Naive thymus-derived CD8-positive, alpha-beta T cell (primary cell): ENCODE measurements around the gene C20orf204. TPM values are rescaled to one million over a fixed set of nuclear protein-coding genes. Genes with fewer than 3 reads are reported as not detected.
"Not testable (repeated sequence)": the region's sequence is repeated elsewhere in the genome, so short reads cannot be mapped to it uniquely, and the experiment has no call there.

Source experiments
- ATAC-seq, 2 donors: fragments of 150-1000 bp; cut with Tn5 transposase in 1 of 2; sonication (Bioruptor Pico), chemical (Tn5 transposase) in 1 of 2; 1 replicate in 1 of 2; 2 replicates in 1 of 2; pipeline ENCODE4 v1.10.0; 2021; ENCODE audit warnings: mild to moderate bottlenecking in 2 of 2, moderate library complexity in 2 of 2
- POLR2A ChIA-PET: fragments of 350-600 bp; sonication (Branson Sonifier 250); formaldehyde crosslinking; loops from one replicate; lab custom pipeline; 2021; ENCODE audit warnings: antibody characterized with exemption; lab: Charles Lee
- DNase-seq, 10 donors: peaks; one replicate each; pipeline versions ENCODE4 v3.0.0 to v3.0.0-alpha.2; 2020 to 2022
- H3K27ac Mint-ChIP-seq, 10 donors: one replicate each; pipeline ENCODE4 v1.8.0; 2020 to 2022; ENCODE audit warnings: mild to moderate bottlenecking in 10 of 10, mixed read lengths in 10 of 10, moderate library complexity in 4 of 10, inconsistent platforms in 1 of 10
- H3K27me3 Mint-ChIP-seq, 5 donors: one replicate each; pipeline ENCODE4 v1.8.0; 2021 to 2022; ENCODE audit warnings: mixed read lengths in 5 of 5
- H3K36me3 Mint-ChIP-seq, 3 donors: one replicate each; pipeline ENCODE4 v1.8.0; 2020 to 2022; ENCODE audit warnings: mixed read lengths in 3 of 3, mild to moderate bottlenecking in 2 of 3, inconsistent platforms in 1 of 3
- H3K4me1 Mint-ChIP-seq, 4 donors: one replicate each; pipeline ENCODE4 v1.8.0; 2021 to 2022; ENCODE audit warnings: mixed read lengths in 4 of 4
- H3K4me3 Mint-ChIP-seq, 10 donors: one replicate each; pipeline ENCODE4 v1.8.0; 2020 to 2022; ENCODE audit warnings: mild to moderate bottlenecking in 10 of 10, mixed read lengths in 10 of 10, moderate library complexity in 6 of 10, inconsistent platforms in 1 of 10
- H3K9me3 Mint-ChIP-seq, 9 donors: one replicate each; pipeline ENCODE4 v1.8.0; 2020 to 2022; ENCODE audit warnings: mixed read lengths in 9 of 9, mild to moderate bottlenecking in 3 of 9, inconsistent platforms in 1 of 9, moderate library complexity in 1 of 9
- polyA plus RNA-seq, 3 donors: library from polyadenylated mRNA; unstranded; fragments of 300-500 nt; fragmentation: Illumina TruSeq; gene quantifications; one replicate each; pipeline ENCODE4 v1.2.3, GENCODE V29; 2021
- total RNA-seq, 8 experiments: library from RNA in 2 of 8; stranded (reverse) in 2 of 8; gene quantifications; one replicate each; pipeline ENCODE4 v1.2.3 and lab custom pipeline; 2021 to 2026

C20orf204 gene
- total and polyA plus RNA-seq, 5 experiments from 2014 or later = 0.54 to 5.8 (median 5.6) TPM; not detected in 2

DNA sequence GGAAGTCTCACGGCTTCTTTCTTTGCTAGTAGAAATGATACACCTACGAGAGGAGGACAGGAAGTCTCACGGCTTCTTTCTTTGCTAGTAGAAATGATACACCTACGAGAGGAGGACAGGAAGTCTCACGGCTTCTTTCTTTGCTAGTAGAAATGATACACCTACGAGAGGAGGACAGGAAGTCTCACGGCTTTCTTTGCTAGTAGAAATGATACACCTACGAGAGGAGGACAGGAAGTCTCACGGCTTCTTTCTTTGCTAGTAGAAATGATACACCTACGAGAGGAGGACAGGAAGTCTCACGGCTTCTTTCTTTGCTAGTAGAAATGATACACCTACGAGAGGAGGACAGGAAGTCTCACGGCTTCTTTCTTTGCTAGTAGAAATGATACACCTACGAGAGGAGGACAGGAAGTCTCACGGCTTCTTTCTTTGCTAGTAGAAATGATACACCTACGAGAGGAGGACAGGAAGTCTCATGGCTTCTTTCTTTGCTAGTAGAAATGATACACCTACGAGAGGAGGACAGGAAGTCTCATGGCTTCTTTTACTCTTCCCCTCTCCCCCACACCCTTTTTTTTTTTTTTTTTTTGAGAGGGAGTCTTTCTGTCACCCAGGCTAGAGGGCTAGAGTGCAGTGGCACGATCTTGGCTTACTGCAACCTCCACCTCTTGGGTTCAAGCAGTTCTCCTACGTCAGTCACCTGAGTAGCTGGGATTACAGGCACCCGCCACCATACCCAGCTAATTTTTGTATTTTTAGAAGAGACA is 23.4 kb upstream of the C20orf204 start:
- not testable (repeated sequence) for H3K27me3 Mint-ChIP-seq
- POLR2A ChIA-PET = interaction anchor here (0.7 kb wide), 1 partner anchor 271 kb away, joined by 5 read pairs; no protein-coding TSS in a partner anchor
- DNase-seq (peak in 4 of 10 donors; percentile 17 to 51 (median 46)), ATAC-seq (peak in 1 of 2 donors; percentile 88)
- H3K9me3 Mint-ChIP-seq = peaks cover 0 to 56% (median 5%) of the 10 kb centered on the region in 9 donors
- H3K27ac Mint-ChIP-seq = peak overlapping the region in 9 of 10 donors; percentile 11 to 96 (median 63)
- H3K4me1 Mint-ChIP-seq = peaks cover 13 to 65% (median 31%) of the 10 kb centered on the region in 4 donors
- peak overlapping the region in 7 of 10 donors; percentile 13 to 52 (median 30) for H3K4me3 Mint-ChIP-seq
- peaks cover 24 to 67% (median 48%) of the 10 kb centered on the region in 3 donors for H3K36me3 Mint-ChIP-seq

GRCh38 chr20:64015635-64016034 is 20.3 kb upstream of the C20orf204 start:
- peaks cover 0 to 27% (median 0%) of the 10 kb centered on the region in 9 donors for H3K9me3 Mint-ChIP-seq
- ATAC-seq (no peak), DNase-seq (no peak)
- POLR2A ChIA-PET = interaction anchor here (0.6 kb wide), 1 partner anchor 25 kb away, joined by 3 read pairs; no protein-coding TSS in a partner anchor
- H3K27ac Mint-ChIP-seq = peak overlapping the region in 5 of 10 donors; percentile 14 to 88 (median 58)
- H3K4me1 Mint-ChIP-seq = peaks cover 13 to 45% (median 28%) of the 10 kb centered on the region in 4 donors
- H3K4me3 Mint-ChIP-seq = no peak overlapping the region
- no peaks in the 10 kb centered on the region for H3K27me3 Mint-ChIP-seq
- peaks cover 17 to 59% (median 51%) of the 10 kb centered on the region in 3 donors for H3K36me3 Mint-ChIP-seq

DNA sequence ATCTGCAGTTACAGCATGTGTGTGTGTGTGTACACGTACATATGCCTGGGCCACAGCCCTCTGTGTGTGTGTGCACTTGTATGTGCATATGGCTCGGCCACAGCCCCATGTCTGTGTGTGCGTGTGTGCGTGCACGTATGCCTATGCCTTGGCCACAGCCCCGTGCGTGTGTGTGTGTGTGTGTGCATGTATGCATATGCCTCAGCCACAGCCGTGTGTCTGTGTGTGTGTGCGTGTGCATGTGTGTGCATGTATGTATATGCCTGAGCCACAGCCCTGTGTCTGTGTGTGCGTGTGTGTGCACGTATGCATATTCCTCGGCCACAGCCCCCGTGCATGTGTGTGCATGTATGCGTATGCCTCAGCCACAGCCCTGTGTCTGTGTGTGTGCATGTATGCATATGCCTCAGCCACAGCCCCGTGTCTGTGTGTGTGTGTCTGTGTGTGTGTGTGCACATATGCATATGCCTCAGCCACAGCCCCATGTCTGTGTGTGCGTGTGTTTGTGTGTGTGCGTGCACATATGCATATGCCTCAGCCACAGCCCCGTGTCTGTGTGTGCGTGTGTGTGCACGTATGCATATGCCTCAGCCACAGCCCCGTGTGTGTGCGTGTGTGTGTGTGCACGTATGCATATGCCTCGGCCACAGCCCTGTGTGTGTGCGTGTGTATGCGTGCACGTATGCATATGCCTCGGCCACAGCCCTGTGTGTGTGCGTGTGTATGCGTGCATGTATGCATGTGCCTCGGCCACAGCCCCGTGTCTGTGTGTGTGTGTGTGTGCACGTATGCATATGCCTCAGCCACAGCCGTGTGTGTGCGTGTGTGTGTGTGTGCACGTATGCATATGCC is 14.6 kb upstream of the C20orf204 start:
- H3K9me3 Mint-ChIP-seq = peaks cover 0 to 3% (median 0%) of the 10 kb centered on the region in 9 donors
- no peak for ATAC-seq
- DNase-seq = no peak
- H3K36me3 Mint-ChIP-seq = peaks cover 12 to 71% (median 48%) of the 10 kb centered on the region in 3 donors
- H3K27me3 Mint-ChIP-seq = no peaks in the 10 kb centered on the region
- H3K4me3 Mint-ChIP-seq = no peak overlapping the region
- POLR2A ChIA-PET = no interaction called here
- H3K27ac Mint-ChIP-seq = peak overlapping the region in 2 of 10 donors; percentile 60 to 77
- H3K4me1 Mint-ChIP-seq = peaks cover 0 to 19% (median 9%) of the 10 kb centered on the region in 4 donors

DNA sequence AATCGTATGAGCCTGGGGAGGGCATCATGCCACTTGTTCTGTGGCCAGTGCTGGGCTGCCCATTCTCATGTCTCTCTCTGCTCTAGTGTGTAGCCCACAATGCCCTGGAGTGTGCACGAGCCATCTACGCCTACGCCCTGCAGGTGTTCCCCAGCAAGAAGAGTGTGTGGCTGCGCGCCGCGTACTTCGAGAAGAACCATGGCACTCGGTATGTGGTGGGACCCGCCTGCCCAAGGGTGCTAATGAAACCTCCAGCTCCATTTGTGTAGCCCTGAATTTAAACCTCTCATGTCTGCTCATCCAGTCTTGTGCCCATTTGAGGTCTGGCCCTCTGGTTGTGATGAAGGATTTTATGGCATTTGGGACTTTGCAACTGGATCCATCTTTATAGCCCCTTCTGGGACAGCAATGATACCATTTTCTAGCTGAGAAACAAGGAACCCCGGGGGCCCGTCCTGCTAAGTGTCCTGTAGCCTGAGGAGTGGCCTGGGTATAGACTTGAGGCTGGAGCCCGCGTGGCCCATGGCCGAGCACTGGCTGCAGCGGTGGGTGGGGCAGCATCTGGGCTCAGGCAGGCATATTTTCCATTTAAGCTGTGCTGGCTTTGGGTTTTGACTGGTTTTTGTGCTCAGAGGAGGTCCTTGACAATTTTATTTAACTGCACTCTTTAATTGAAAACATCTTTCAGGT is 13.2 kb upstream of the C20orf204 start:
- POLR2A ChIA-PET = interaction anchor here (0.5 to 1.4 kb wide), 3 partner anchors 14 to 34 kb away, joined by 3 to 4 read pairs (median 3); partner anchors contain the start of gene C20orf204
- no peak overlapping the region for H3K4me3 Mint-ChIP-seq
- DNase-seq = no peak
- peaks cover 0 to 3% (median 0%) of the 10 kb centered on the region in 9 donors for H3K9me3 Mint-ChIP-seq
- H3K4me1 Mint-ChIP-seq = peaks cover 0 to 18% (median 6%) of the 10 kb centered on the region in 4 donors
- no peaks in the 10 kb centered on the region for H3K27me3 Mint-ChIP-seq
- H3K27ac Mint-ChIP-seq = peak overlapping the region in 1 of 10 donors; percentile 67
- peaks cover 8 to 78% (median 46%) of the 10 kb centered on the region in 3 donors for H3K36me3 Mint-ChIP-seq
- ATAC-seq = no peak

DNA sequence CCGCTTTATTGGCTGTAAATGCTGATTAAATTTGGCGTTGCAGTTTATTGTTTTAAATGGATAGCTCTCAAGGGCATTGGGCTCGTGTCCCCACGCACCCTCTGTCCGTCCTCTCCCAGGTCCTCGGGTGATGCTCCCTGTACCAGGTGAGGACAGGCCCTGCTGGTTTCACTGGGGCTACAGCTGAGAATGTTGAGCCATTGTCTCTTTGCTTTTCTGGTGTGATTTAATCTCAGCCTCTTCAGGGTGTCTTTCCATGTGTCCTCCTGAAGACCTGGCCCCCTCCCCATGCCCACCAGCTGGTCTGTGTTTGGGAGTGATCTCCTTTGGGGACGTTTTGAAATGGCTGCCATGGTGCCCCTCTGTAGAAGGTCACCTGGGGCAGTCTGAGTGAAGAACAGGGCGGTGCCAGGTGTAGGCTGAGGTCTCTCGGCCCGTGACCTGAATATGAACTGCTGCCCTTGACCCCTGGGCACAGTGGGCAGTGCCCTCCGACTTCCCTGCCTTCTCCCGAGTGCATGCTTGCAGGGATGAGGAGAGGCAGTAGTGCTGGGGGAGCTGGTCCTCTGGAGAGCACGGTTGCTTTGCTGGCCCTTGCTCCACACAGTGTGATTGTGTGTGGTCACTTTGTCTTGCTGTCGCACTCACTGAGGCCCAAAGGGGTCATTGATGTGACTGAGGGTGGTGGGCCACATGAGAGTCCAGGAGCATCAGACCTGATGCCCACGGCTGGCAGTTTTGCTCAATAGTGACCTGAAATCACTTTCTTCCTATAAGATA is 12.4 kb upstream of the C20orf204 start:
- Mint-ChIP-seq H3K4me3 (no peak overlapping the region), H3K4me1 (peaks cover 0 to 18% (median 6%) of the 10 kb centered on the region in 4 donors), H3K36me3 (peaks cover 4 to 78% (median 41%) of the 10 kb centered on the region in 3 donors), H3K27me3 (no peaks in the 10 kb centered on the region), H3K9me3 (peaks cover 0 to 2% (median 0%) of the 10 kb centered on the region in 9 donors), H3K27ac (peak overlapping the region in 1 of 10 donors; percentile 4)
- DNase-seq (no peak), ATAC-seq (no peak)
- POLR2A ChIA-PET = interaction anchor here (1.1 to 1.4 kb wide), 2 partner anchors 13 to 15 kb away, joined by 3 to 4 read pairs; partner anchors contain the start of gene C20orf204

- H3K4me3 Mint-ChIP-seq = no peak overlapping the region
- peaks cover 0 to 16% (median 5%) of the 10 kb centered on the region in 4 donors for H3K4me1 Mint-ChIP-seq
- POLR2A ChIA-PET = interaction anchor here (1.4 kb wide), 1 partner anchor 12 kb away, joined by 4 read pairs; the partner anchor contains the start of gene C20orf204
- H3K27me3 Mint-ChIP-seq = no peaks in the 10 kb centered on the region
- ATAC-seq (no peak), DNase-seq (no peak)
- H3K27ac Mint-ChIP-seq = peak overlapping the region in 2 of 10 donors; percentile 4 to 35
- H3K36me3 Mint-ChIP-seq = peaks cover 0 to 77% (median 38%) of the 10 kb centered on the region in 3 donors
- no peaks in the 10 kb centered on the region for H3K9me3 Mint-ChIP-seq
Measured at GRCh38 chr20:64024141-64024990, 11.6 kb upstream of the C20orf204 start.

DNA sequence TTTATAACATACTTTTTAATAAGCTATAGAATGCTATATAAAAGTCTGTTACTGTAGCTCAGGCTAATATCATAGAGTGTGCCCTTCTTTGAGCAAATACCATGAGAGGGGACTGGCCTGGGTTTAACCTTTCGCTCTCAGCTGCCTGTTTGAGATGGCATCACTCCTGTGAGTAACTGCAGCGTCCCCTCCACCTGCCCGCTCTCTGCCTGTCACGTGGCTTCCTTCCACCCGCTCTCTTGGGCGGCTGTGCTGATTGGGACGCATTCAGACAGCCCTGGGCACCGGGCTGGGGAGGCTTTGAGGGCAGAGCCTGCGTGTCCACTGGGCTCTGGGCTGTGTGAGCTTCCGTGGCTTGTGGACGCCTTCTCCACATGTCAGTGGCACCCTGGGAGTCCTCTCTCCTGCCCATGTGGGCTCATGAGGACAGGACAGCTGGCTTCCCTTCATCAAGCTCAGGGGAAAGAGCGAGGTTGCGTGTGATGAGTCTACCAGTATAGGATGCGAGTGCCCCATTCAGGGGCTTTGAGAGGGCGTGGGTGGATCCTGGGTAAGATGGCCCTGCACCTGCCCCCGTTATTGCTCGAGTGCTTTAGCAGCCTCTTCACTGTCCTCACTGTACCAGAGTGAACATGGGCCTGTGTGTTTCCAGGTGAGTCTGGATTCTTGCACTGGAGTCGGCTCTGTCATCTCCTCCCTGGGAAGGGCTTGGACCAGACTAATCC is 10.7 kb upstream of the C20orf204 start:
- ATAC-seq (no peak), DNase-seq (no peak)
- POLR2A ChIA-PET = no interaction called here
- Mint-ChIP-seq H3K27ac (peak overlapping the region in 3 of 10 donors; percentile 29 to 59 (median 36)), H3K36me3 (peaks cover 0 to 79% (median 37%) of the 10 kb centered on the region in 3 donors), H3K9me3 (no peaks in the 10 kb centered on the region), H3K4me1 (peaks cover 0 to 11% (median under 1%) of the 10 kb centered on the region in 4 donors), H3K4me3 (no peak overlapping the region), H3K27me3 (no peaks in the 10 kb centered on the region)

DNA sequence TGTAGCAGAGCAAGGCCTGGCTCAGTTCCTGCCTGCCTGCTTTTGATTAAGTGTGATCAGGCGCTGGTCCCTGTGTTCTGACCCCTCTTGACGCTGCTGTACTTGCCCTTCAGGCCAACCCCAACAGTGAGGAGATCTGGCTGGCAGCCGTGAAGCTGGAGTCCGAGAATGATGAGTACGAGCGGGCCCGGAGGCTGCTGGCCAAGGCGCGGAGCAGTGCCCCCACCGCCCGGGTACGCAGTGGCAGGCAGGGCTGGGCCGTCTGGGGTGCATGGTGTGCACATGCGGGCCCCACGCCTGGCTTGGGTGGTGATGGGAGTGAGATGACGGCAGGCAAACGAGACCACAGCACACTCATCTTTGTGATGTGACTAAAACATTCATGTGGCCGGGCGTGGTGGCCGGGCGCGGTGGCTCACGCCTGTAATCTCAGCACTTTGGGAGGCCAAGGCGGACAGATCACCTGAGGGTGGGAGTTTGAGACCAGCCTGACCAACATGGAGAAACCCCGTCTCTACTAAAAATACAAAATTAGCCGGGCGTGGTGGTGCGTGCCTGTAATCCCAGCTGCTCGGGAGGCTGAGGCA is 10.1 kb upstream of the C20orf204 start:
- POLR2A ChIA-PET = no interaction called here
- Mint-ChIP-seq H3K36me3 (peaks cover 0 to 86% (median 38%) of the 10 kb centered on the region in 3 donors), H3K9me3 (no peaks in the 10 kb centered on the region), H3K4me1 (peaks cover 0 to 12% (median 3%) of the 10 kb centered on the region in 4 donors), H3K4me3 (no peak overlapping the region), H3K27ac (peak overlapping the region in 1 of 10 donors; percentile 59), H3K27me3 (no peaks in the 10 kb centered on the region)
- ATAC-seq (no peak), DNase-seq (no peak)

- POLR2A ChIA-PET = interaction anchor here (1.1 to 1.3 kb wide), 2 partner anchors 10 to 11 kb away, joined by 4 to 6 read pairs; no protein-coding TSS in a partner anchor
- ATAC-seq = no peak
- Mint-ChIP-seq H3K9me3 (no peaks in the 10 kb centered on the region), H3K4me3 (no peak overlapping the region), H3K36me3 (peaks cover 0 to 94% (median 36%) of the 10 kb centered on the region in 3 donors), H3K27me3 (no peaks in the 10 kb centered on the region), H3K27ac (peak overlapping the region in 2 of 10 donors; percentile 37 to 65), H3K4me1 (peaks cover 0 to 16% (median 3%) of the 10 kb centered on the region in 4 donors)
- DNase-seq = no peak
Measured at GRCh38 chr20:64027981-64028685, 7.8 kb upstream of the C20orf204 start.
